GM23338 (cell line): Measurements from ENCODE around the gene CSNK2B.

Experiments
- CTCF ChIP-seq, 2 experiments: fragments of 200-600 bp in 1 of 2; sonication (generic) in 1 of 2; conservative IDR thresholded peaks; 2 replicates each; pipeline versions ENCODE4 v1.5.1 to v1.6.1; 2016 to 2017; ENCODE audit warnings: antibody characterized with exemption in 2 of 2, low read depth in 2 of 2, mild to moderate bottlenecking in 2 of 2, moderate library complexity in 1 of 2
- POLR2AphosphoS5 ChIP-seq: IDR thresholded peaks from 2 replicates; pipeline ENCODE4 v1.6.1; 2016; ENCODE audit warnings: antibody characterized with exemption, low read depth

- TF ChIP-seq POLR2AphosphoS5 = peak; percentile 88
- no peak; a peak in 1 of 4 replicates for TF ChIP-seq CTCF (conservative IDR thresholded peaks at IDR 0.05; ENCODE audit: low read depth in 2 of 2)
Observed at GRCh38 chr6:31660381-31661261, 5.3 kb upstream of the CSNK2B start, which contains the start of gene C6orf47.
